Germinal center (tissue), 1 donor: ENCODE results near the gene TOMM20L.
A peak's percentile ranks its signal among the peaks of the same experiment; 100 is the strongest.

Source experiments
- DNase-seq: peaks from one replicate; pipeline ENCODE4 v3.0.0; 2012; ENCODE audit warnings: mixed read lengths, low spot score

TOMM20L gene

GRCh38 chr14:58427281-58428117, 31.8 kb downstream of the TOMM20L start, which contains the start of the genes KIAA0586 and TIMM9:
TSS of gene KIAA0586 (plus strand) at chr14:58427719. CDS start at chr14:58428265, 546 bp downstream.
TSS of gene TIMM9 (minus strand) at chr14:58427531. CDS start at chr14:58411945, 15,586 bp downstream.
- DNase-seq, result peak; percentile 94

GRCh38 chr14:58428118-58428683, 32.5 kb downstream of the TOMM20L start:
- peak; percentile 4 for DNase-seq

GRCh38 chr14:58430156-58430555, 34.4 kb downstream of the TOMM20L start:
- no peak for DNase-seq

- no peak for DNase-seq
Observed at GRCh38 chr14:58439476-58439875, 43.7 kb downstream of the TOMM20L start.

- no peak for DNase-seq
Observed at GRCh38 chr14:58444627-58445026, 48.9 kb downstream of the TOMM20L start.

GRCh38 chr14:58455593-58456265, 60.0 kb downstream of the TOMM20L start:
- DNase-seq, result no peak
